Stimulated activated CD8-positive, alpha-beta memory T cell treated with anti-CD3 and anti-CD28 coated beads, Interleukin-4, amount 100 ng/mL, for 24 hours (primary cell): ENCODE data around the gene SGMS2.
"Not testable (repeated sequence)": the region's sequence is repeated elsewhere in the genome, so short reads cannot be mapped to it uniquely, and the experiment has no call there.

Source experiments
- DNase-seq: peaks from one replicate; pipeline ENCODE4 v3.0.0-alpha.2; 2020; ENCODE audit warnings: low read depth

SGMS2 gene

GRCh38 chr4:107866726-107867125 lies 42.0 kb downstream of the SGMS2 start:
- no peak for DNase-seq

DNA sequence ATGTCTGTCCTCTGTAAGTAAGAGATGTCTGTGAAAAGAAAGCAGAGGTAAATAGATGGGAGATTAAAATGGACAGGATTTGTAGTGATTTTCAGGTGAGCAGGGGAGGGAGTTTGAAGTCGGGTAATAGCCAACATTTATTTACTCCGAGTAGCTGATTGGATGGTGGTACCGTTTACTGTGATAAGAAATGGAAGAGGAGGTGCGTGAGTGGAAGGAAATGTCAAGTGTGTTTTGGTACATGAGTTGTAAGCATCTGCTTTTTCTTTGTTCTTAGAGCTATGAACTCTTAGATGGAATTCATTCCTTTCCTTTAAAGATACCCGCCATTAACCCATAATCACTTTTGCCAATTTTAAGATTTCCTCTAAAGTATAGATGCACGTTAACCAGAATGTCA lies 45.5 kb downstream of the SGMS2 start:
- DNase-seq, result no peak

DNA sequence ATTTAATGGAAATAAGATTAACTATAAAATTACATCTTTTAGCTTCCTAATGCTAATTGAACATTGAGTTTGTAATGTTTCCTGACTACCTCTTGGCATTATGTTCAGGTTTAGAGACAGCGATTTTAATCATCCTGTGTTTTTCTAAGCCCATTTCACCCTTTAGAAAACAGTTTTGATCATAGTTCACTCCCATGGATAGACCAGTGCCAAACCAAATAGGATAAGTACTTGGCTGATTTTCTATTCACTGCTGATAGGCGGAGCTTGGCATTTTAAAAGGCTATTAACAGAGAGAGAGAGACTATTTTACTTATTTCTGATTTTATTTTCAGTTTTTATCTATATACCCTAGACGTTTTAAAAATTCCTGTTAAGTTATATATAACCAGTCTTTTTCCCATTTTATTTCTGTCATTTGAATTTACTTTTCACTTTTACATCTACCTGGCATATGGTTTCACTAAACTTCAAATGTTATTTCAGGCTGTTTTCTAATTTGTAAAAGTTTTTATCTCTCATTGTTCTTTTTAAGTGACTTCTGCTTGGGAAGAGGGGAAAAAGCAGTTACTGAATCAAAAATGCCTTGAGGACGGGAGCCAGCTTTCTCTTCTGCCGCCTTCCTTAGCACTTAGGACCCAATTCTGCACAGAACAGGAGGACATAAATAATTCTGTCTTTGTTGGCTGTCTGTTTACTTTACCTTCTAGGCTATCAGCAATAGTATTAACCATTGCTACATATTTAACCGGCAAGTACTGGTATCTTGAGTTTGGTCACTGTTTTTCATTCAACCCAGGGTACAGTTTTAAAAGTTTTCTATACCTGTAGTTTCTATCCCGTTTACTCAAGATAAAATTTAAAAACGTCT lies 46.4 kb downstream of the SGMS2 start:
- DNase-seq, result no peak

- DNase-seq, result no peak
Measured at GRCh38 chr4:107874024-107874423, 49.3 kb downstream of the SGMS2 start.

DNA sequence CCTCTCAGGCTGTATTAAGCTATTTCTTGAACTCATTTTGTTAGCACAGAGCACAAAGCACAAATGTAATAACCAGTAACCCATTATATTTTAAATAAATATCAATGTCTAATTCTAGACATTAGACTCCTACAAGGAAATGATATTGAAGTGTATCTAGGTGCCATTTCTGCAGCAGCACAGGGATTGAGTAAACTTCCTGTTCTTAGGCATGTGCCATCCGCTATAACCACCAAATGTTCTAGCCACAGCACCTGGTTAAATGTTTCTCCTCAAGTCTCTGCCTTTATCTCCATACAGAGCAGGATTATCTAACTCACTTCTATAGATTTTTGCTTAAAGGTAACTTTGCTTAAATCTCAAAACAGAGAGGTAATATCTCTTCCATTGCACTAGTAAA lies 51.4 kb downstream of the SGMS2 start:
- no peak for DNase-seq

GRCh38 chr4:107877361-107877760 lies 52.6 kb downstream of the SGMS2 start:
- DNase-seq, result no peak

GRCh38 chr4:107885865-107886264 lies 61.1 kb downstream of the SGMS2 start:
- DNase-seq, result no peak

GRCh38 chr4:107888237-107888636 lies 63.5 kb downstream of the SGMS2 start:
- no peak for DNase-seq

DNA sequence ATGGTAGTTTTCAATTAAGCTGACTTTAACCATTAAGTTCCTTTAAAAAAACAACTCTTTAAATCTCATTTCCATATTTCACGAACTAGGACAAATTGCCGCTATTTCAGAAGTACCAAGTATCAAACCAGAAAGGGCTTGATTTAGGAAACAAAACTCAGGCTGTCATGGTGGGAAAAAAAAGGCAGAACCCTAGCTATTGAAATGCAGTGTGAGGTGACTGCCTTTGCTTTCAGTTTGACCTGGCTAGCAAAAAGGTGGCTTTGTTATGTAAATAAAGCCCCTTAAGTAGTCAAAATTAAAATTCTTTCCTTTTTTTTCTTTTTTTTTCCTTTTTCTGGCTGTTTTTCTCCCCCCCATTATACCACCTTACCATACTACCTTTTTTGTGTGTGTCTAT lies 66.0 kb downstream of the SGMS2 start:
- no peak for DNase-seq

DNA sequence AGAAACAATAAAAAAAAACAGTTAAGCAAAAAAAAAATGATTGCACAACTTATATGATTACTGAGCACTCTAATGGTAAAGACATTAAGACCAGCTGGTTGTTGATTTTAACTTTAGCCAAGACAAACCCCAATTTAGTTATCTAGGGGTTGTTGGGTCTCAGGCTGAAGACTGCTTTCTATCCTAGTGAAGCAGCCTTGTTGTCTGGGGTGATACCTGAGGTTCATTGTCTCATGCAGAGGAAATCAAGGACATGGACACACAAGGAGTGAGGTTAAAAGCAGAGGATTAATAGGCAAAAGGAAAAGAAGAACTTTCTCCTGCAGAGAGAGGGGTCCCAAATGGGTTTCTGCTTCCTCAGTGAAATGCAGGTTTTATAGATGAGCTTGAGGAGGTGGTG lies 66.6 kb downstream of the SGMS2 start:
- no peak for DNase-seq

- no peak for DNase-seq
Measured at GRCh38 chr4:107893171-107894137, 68.7 kb downstream of the SGMS2 start.

GRCh38 chr4:107894138-107894603 lies 69.4 kb downstream of the SGMS2 start:
- DNase-seq, result no peak

- DNase-seq, result no peak
Measured at GRCh38 chr4:107896158-107896645, 71.5 kb downstream of the SGMS2 start.

DNA sequence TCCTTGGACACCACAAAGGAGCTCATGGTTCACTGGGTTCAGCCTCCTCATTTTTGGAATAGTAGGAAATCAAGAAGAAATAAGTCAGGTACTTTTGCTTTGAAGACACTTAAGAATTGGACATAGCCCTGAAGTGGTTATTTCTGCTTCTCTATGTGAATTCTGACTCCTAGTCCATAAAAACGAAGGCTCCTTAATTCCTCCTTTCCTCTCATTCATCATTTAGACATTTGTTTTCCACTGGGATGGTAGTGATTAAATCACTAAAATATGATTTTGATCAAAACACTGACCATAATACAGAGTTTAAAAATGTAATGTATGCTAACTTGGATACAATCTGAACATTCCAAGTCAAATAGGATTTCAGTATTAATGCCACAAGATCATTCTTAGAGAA lies 71.9 kb downstream of the SGMS2 start:
- no peak for DNase-seq

- DNase-seq, result no peak
Measured at GRCh38 chr4:107897823-107898222, 73.1 kb downstream of the SGMS2 start.

DNA sequence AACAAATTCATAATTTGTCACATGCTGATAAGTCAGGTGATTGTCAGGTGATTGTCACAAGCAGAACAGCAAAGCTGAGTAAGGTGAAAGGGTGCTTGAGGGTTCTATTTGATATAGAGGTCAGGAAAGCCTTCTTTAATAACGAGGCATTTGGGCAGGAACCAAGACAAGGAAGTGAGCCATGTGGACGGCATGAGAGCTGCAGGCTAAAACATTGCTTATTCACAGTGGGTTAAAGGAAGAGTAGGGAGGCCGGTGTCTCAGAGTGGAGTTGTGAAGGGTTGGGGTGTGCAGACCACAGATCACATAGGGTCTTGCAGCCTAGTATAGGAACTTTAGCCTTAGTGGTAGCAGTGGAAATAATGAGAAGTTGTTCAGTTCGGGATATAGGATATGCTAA lies 75.3 kb downstream of the SGMS2 start:
- DNase-seq, result no peak

DNA sequence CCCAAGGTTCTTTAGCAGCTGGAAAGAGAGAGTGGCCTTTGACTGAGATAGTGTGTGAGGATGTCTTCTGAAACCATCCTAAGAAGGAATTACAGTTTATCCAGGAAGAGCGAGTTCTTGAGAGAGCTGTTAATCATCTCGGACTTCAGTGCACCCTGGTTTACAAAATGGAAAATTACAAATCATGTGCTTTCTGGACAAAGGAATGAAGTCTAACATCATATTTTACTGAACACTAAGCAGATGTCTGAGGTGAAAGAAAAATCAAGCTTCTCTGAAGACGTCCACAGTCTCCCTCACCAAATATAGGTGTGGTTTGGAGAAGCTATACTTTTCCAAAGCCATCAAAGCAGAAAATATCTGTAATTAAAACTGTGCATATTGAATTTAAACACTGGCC lies 75.8 kb downstream of the SGMS2 start:
- DNase-seq, result no peak

GRCh38 chr4:107901213-107901934 lies 76.6 kb downstream of the SGMS2 start:
- no peak for DNase-seq

- no peak for DNase-seq
Measured at GRCh38 chr4:107902715-107903114, 78.0 kb downstream of the SGMS2 start.

DNA sequence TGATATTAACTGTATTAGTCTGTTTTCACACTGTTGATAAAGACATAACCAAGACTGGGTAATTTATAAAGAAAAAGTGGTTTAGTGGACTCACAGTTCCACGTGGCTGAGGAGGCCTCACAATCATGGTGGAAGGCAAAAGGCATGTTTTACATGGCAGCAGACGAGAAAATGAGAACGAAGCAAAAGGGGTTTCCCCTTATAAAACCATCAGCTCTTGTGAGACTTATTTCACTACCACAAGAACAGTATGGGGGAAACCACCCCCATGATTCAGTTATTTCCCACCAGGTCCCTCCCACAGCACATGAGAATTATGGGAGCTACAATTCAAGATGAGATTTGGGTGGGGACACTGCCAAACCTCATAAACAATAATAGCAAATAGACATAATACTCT lies 80.3 kb downstream of the SGMS2 start:
- DNase-seq, result not testable (repeated sequence)

DNA sequence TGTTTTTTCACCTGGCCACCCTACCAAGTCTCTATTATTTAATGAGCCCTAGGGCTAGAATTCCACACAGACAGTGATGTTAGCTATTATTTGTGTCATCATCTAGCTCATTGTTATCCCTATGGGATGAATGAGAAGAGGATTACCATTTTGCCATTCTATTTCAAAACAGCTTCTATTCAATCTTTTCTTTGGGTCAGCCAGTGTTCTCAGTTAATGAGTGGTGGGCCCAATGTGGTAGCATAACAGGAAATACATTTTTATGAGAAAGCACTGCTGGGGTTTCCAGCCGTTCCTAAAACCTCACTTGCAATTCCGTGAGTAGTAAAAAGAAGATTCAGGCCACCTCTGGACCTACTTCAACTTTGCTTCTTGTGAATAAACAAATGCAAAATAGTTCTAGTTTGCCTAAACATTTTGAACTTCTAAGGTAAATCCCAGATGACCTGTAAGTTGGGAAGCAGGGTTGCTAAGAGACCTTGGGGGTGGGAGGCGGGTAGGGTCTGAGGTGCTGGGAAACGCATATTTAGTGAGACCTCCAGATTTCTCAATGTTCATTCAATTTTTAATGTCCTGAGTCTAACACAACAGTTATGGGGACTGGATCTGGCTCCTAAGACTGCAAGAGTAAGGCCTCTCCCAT lies 81.8 kb downstream of the SGMS2 start:
- DNase-seq, result no peak

GRCh38 chr4:107908377-107908776 lies 83.6 kb downstream of the SGMS2 start:
- no peak for DNase-seq
